Mucosa of descending colon (tissue), 3 donors: ENCODE measurements around the gene ITGA4. TPM values are rescaled to one million over a fixed set of nuclear protein-coding genes. Genes with fewer than 3 reads are reported as not detected.

ENCODE experiments used
- ATAC-seq: fragments of 200-7000 bp; cut with Tn5 transposase; one replicate; pipeline ENCODE4 v1.9.1; 2020; ENCODE audit warnings: mild to moderate bottlenecking, moderate library complexity
- DNase-seq, 3 donors: peaks; one replicate each; pipeline ENCODE4 v3.0.0-alpha.2; 2020
- H3K36me3 ChIP-seq: fragments of 200-600 bp; one replicate; pipeline ENCODE4 v1.8.0; 2021; ENCODE audit warnings: low read depth, mild to moderate bottlenecking
- H3K4me1 ChIP-seq: fragments of 200-600 bp; one replicate; pipeline ENCODE4 v1.8.0; 2021; ENCODE audit warnings: low read depth, mild to moderate bottlenecking
- H3K4me3 ChIP-seq: fragments of 200-600 bp; one replicate; pipeline ENCODE4 v1.8.0; 2021; ENCODE audit warnings: mild to moderate bottlenecking
- H3K9me3 ChIP-seq: fragments of 200-600 bp; one replicate; pipeline ENCODE4 v1.8.0; 2021; ENCODE audit warnings: mild to moderate bottlenecking
- CTCF ChIP-seq: fragments of 200-600 bp; IDR thresholded peaks from one replicate; pipeline ENCODE4 v1.8.0; 2022; ENCODE audit warnings: antibody characterized with exemption, mild to moderate bottlenecking
- intact Hi-C, 2 donors: fragments of 100-400 bp; cut with DNase I in 1 of 2; cut with micrococcal nuclease in 1 of 2; formaldehyde crosslinking; loops; one replicate each; pipeline versions ENCODE4 v1.11.0 to v1.11.1; 2022; cut with DNase I, micrococcal nuclease
- total RNA-seq, 3 donors: library from RNA; stranded (reverse); fragmentation: NEBNext Ultra II Directional in 2 of 3; extraction: Animal tissue kit (Norgen Biotek cat#: 25700) in 2 of 3; gene quantifications; one replicate each; pipeline versions ENCODE4 v1.2.1 to v1.2.4, GENCODE V29; 2021 to 2023
- donor health status: DM: no; HTN: no; CAD: no; lungs with moderate emphysema.
- donor health status: DM: no; HTN: no; CAD: no.
- donor health status: DM: no; HTN: yes; CAD: no.

Gene ITGA4
- total RNA-seq, 3 donors from 2014 or later = 6.8 to 13.4 (median 11.6) TPM

DNA sequence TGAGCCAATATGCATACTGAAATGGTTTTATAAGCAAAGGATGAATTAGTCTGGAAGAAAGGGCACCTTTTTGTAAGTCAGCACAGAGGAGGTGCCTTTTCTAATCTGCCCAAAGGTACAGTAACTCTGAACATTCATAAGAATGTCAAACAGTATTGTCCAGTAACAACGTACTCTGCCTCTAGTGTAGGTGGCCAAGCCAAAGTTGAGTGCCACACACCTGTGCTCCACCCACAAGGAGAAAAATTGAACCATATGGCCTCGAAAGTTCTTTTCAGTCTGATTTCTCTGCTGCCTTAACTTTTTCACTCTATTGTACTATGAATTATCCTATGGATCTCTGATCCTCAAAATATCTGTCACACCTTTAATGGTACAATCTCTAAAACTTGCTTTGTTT is 112.9 kb downstream of the ITGA4 start:
- intact Hi-C loops = no loop called here
- H3K9me3 ChIP-seq = no peaks in the 10 kb centered on the region
- TF ChIP-seq CTCF = no peak
- H3K36me3 ChIP-seq = no peaks in the 10 kb centered on the region
- no peaks in the 10 kb centered on the region for H3K4me1 ChIP-seq
- ATAC-seq (no peak), DNase-seq (no peak)
- H3K4me3 ChIP-seq = no peak overlapping the region

DNA sequence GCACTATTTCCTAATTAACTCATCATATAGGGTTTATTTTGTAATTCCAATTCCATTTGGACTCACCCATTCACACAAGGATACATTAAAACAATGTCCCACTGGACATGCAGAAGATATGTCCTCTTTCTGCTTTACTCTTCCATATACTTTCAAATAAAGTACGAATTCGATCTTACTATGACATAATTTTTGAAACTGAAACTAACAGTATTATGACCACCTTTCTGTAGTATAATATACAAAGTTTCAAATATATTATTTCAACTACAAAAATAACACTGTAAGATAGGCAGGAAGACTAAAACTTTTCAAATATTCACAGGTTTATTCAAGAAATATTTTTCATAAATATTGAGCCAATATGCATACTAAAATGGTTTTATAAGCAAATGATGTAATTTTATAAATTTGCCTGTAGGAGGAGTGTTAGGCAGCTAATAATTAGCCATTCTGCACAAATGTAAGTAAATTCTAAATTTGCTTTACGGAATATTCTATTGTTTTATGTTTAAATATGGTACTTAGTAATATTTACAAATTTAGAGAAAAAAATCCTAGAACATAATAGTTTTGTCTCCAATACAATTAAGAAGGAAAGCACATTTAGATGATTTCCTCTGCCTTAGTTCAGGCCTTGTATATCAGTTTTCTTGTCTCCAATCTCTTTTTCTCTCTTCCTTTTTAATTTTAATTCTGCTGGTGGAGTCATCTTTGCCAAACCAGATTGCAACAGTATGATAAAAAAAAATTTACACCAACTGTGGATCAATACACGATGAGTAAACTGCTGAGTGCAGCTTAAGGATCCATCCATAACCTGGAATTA is 113.9 kb downstream of the ITGA4 start:
- no peak for TF ChIP-seq CTCF
- no peak for ATAC-seq
- intact Hi-C loops = no loop called here
- H3K4me3 ChIP-seq = no peak overlapping the region
- H3K36me3 ChIP-seq = no peaks in the 10 kb centered on the region
- no peaks in the 10 kb centered on the region for H3K9me3 ChIP-seq
- H3K4me1 ChIP-seq = no peaks in the 10 kb centered on the region
- no peak for DNase-seq

GRCh38 chr2:181573140-181573736 is 116.1 kb downstream of the ITGA4 start:
- Histone ChIP-seq H3K4me1 (no peaks in the 10 kb centered on the region), H3K4me3 (no peak overlapping the region), H3K36me3 (no peaks in the 10 kb centered on the region), H3K9me3 (no peaks in the 10 kb centered on the region)
- DNase-seq = peak in 1 of 3 donors; percentile 3
- no peak for TF ChIP-seq CTCF
- intact Hi-C loops = no loop called here
- ATAC-seq = no peak

DNA sequence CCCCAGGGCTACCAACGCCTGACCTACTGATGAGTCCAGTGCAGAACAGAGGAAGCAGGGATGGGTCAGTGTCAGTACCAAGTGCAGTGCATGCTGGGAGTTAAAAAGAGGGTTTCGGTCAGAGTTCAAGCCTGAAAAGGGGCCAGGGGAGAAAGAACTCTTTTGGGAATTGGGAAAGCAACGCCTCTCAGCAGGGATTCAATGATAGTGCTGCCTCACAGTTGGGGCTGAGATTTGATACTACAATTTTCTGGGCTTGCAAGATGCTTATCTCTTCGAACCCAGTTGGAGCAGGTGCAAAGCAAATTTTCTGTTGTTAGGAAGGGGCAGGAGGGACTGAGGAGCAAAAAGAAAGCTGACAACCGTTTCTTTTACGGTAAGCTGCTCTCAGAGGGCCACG is 117.1 kb downstream of the ITGA4 start:
- ATAC-seq (no peak), DNase-seq (no peak)
- TF ChIP-seq CTCF = no peak
- Histone ChIP-seq H3K4me3 (no peak overlapping the region), H3K4me1 (no peaks in the 10 kb centered on the region), H3K36me3 (no peaks in the 10 kb centered on the region), H3K9me3 (no peaks in the 10 kb centered on the region)
- intact Hi-C loops = no loop called here

- no peak overlapping the region for H3K4me3 ChIP-seq
- intact Hi-C loops = no loop called here
- ATAC-seq (no peak), DNase-seq (no peak)
- H3K4me1 ChIP-seq = no peaks in the 10 kb centered on the region
- no peak for TF ChIP-seq CTCF
- H3K9me3 ChIP-seq = no peaks in the 10 kb centered on the region
- H3K36me3 ChIP-seq = no peaks in the 10 kb centered on the region
These were observed 118.0 kb downstream of the ITGA4 start for GRCh38 chr2:181575024-181575649.
